Endothelial cell of umbilical vein (primary cell): Measurements from ENCODE around the gene PRPF19.

Experiments used
- CTCF ChIP-seq, 2 donors: IDR thresholded peaks; 1 replicate in 1 of 2; 2 replicates in 1 of 2; pipeline ENCODE4 v1.5.1; 2011; ENCODE audit warnings: low read length in 2 of 2, mild to moderate bottlenecking in 2 of 2, moderate library complexity in 2 of 2, control low read depth in 1 of 2, inconsistent platforms in 1 of 2, low read depth in 1 of 2; ENCODE audit not compliant: insufficient read depth in 1 of 2; ENCODE audit errors: extremely low read depth in 1 of 2
- EZH2 ChIP-seq: IDR thresholded peaks from 2 replicates; pipeline ENCODE4 v1.6.1; 2012; ENCODE audit warnings: borderline replicate concordance, low read depth, mild to moderate bottlenecking, moderate library complexity, low read length, inconsistent platforms; ENCODE audit not compliant: severe bottlenecking
- POLR2A ChIP-seq: IDR thresholded peaks from 2 replicates; pipeline ENCODE4 v1.6.1; 2012; ENCODE audit warnings: low read depth, mild to moderate bottlenecking, control low read depth, low read length
- TF ChIP-seq, protein P1 (sequence below): IDR thresholded peaks from 2 replicates; pipeline ENCODE4 v1.6.1; 2011; ENCODE audit not compliant: insufficient read depth, insufficient read length

DNA sequence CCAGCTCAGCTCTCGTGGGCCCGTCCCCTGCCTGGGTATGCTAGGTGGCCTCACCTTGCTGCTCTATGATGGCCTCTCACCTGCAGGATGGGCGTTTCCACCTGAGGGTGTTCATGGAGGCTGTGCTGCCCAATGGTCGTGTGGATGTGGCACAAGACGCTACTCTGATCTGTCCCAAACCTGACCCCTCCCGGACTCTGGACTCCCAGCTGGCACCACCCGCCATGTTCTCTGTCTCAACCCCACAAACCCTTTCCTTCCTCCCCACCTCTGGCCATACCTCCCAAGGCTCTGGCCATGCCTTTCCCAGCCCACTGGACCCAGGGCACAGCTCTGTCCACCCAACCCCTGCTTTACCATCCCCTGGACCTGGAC, 36.9 kb downstream of the PRPF19 start:
- no peak for TF ChIP-seq CTCF (IDR thresholded peaks at IDR 0.05; ENCODE audit: extremely low read depth in 1 of 2, insufficient read depth in 1 of 2, low read depth in 1 of 2, low read length in 2 of 2)
- TF ChIP-seq, protein P1, sequence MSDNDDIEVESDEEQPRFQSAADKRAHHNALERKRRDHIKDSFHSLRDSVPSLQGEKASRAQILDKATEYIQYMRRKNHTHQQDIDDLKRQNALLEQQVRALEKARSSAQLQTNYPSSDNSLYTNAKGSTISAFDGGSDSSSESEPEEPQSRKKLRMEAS, result no peak
- no peak for TF ChIP-seq EZH2
- no peak for TF ChIP-seq POLR2A
